ENCODE measurements around the gene SLC24A4. TPM values are rescaled to one million over a fixed set of nuclear protein-coding genes. Genes with fewer than 3 reads are reported as not detected.

SLC24A4 gene
- total RNA-seq, 1 donor from 2014 or later: not detected

- Mint-ChIP-seq H3K36me3 (ENCODE audit: unreplicated experiment) (no peaks in the 10 kb centered on the region), H3K9me3 (ENCODE audit: unreplicated experiment) (no peaks in the 10 kb centered on the region), H3K4me1 (ENCODE audit: unreplicated experiment) (no peaks in the 10 kb centered on the region), H3K4me3 (ENCODE audit: unreplicated experiment) (no peak overlapping the region), H3K27me3 (ENCODE audit: unreplicated experiment) (peaks cover 17% of the 10 kb centered on the region), H3K27ac (ENCODE audit: unreplicated experiment) (no peak overlapping the region)
- no peak for DNase-seq (ENCODE audit: extremely low spot score, unreplicated experiment)
- no peak for TF ChIP-seq CTCF (IDR thresholded peaks at IDR 0.05)
These were observed 62.6 kb downstream of the SLC24A4 start for GRCh38 chr14:92385561-92385960.

- TF ChIP-seq CTCF (IDR thresholded peaks at IDR 0.05): no peak
- H3K4me1 Mint-ChIP-seq (ENCODE audit: unreplicated experiment): no peaks in the 10 kb centered on the region
- H3K4me3 Mint-ChIP-seq (ENCODE audit: unreplicated experiment): no peak overlapping the region
- H3K36me3 Mint-ChIP-seq (ENCODE audit: unreplicated experiment): no peaks in the 10 kb centered on the region
- no peak overlapping the region for H3K27ac Mint-ChIP-seq (ENCODE audit: unreplicated experiment)
- no peak for DNase-seq (ENCODE audit: extremely low spot score, unreplicated experiment)
- no peaks in the 10 kb centered on the region for H3K9me3 Mint-ChIP-seq (ENCODE audit: unreplicated experiment)
- peaks cover 17% of the 10 kb centered on the region for H3K27me3 Mint-ChIP-seq (ENCODE audit: unreplicated experiment)
These were observed 63.2 kb downstream of the SLC24A4 start for GRCh38 chr14:92386165-92386564.

DNA sequence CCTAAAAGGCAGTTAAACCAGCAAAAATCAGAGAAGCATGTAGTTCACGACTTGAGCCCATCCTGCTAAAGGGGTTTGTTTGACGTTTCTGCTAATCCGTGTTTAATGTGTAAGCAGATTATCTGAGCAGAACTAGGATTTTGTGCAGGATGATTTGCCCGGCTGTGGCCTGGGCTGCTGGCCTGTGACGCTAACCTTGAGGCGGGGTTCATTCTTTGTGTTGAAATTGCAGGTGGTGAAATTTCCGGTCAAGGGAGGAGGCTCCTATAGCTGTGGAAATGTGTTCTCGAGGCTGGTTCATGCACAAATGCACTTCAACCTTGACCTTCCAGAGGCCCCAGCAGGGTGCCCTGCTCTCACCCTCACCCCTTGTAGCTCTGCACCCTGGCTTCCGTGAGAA is 63.7 kb downstream of the SLC24A4 start:
- DNase-seq (ENCODE audit: extremely low spot score, unreplicated experiment): no peak
- Mint-ChIP-seq H3K36me3 (ENCODE audit: unreplicated experiment) (no peaks in the 10 kb centered on the region), H3K4me1 (ENCODE audit: unreplicated experiment) (no peaks in the 10 kb centered on the region)

GRCh38 chr14:92387578-92387977 is 64.6 kb downstream of the SLC24A4 start:
- DNase-seq (ENCODE audit: extremely low spot score, unreplicated experiment): no peak
- Mint-ChIP-seq H3K9me3 (ENCODE audit: unreplicated experiment) (no peaks in the 10 kb centered on the region), H3K27ac (ENCODE audit: unreplicated experiment) (no peak overlapping the region), H3K27me3 (ENCODE audit: unreplicated experiment) (peaks cover 15% of the 10 kb centered on the region), H3K36me3 (ENCODE audit: unreplicated experiment) (no peaks in the 10 kb centered on the region), H3K4me3 (ENCODE audit: unreplicated experiment) (no peak overlapping the region), H3K4me1 (ENCODE audit: unreplicated experiment) (no peaks in the 10 kb centered on the region)
- TF ChIP-seq CTCF (IDR thresholded peaks at IDR 0.05): no peak

More for the DNA sequence above, 63.7 kb downstream of the SLC24A4 start:
- Mint-ChIP-seq H3K9me3 (ENCODE audit: unreplicated experiment) (no peaks in the 10 kb centered on the region), H3K4me3 (ENCODE audit: unreplicated experiment) (no peak overlapping the region), H3K27me3 (ENCODE audit: unreplicated experiment) (peaks cover 16% of the 10 kb centered on the region), H3K27ac (ENCODE audit: unreplicated experiment) (no peak overlapping the region)
- no peak for TF ChIP-seq CTCF (IDR thresholded peaks at IDR 0.05)

GRCh38 chr14:92389598-92390158 is 66.7 kb downstream of the SLC24A4 start:
- TF ChIP-seq CTCF (IDR thresholded peaks at IDR 0.05): no peak
- Mint-ChIP-seq H3K27me3 (ENCODE audit: unreplicated experiment) (peaks cover 9% of the 10 kb centered on the region), H3K4me1 (ENCODE audit: unreplicated experiment) (no peaks in the 10 kb centered on the region), H3K4me3 (ENCODE audit: unreplicated experiment) (no peak overlapping the region), H3K36me3 (ENCODE audit: unreplicated experiment) (no peaks in the 10 kb centered on the region), H3K27ac (ENCODE audit: unreplicated experiment) (no peak overlapping the region), H3K9me3 (ENCODE audit: unreplicated experiment) (no peaks in the 10 kb centered on the region)
- no peak for DNase-seq (ENCODE audit: extremely low spot score, unreplicated experiment)
